Neural cell (in vitro differentiated cells): Measurements from ENCODE around the gene SARS2. TPM values are rescaled to one million over a fixed set of nuclear protein-coding genes. Genes with fewer than 3 reads are reported as not detected.
A peak's percentile ranks its signal among the peaks of the same experiment; 100 is the strongest.

ENCODE experiments used
- H2AFZ ChIP-seq: fragments of 200-600, 300-800 bp; sonication (generic), shearing (Covaris generic); 2 replicates; pipeline ENCODE4 v1.6.0; 2014; ENCODE audit warnings: low read depth, mild to moderate bottlenecking, antibody characterized with exemption, low read length, moderate library complexity
- H3F3A ChIP-seq: fragments of 200-600 bp; shearing (Covaris generic); 2 replicates; pipeline ENCODE4 v1.6.1; 2016; ENCODE audit warnings: mild to moderate bottlenecking, moderate library complexity, mixed read lengths, antibody characterized with exemption, low read length; ENCODE audit not compliant: insufficient read depth, poor library complexity, severe bottlenecking
- H3K27ac ChIP-seq: fragments of 200-600, 300-800 bp; sonication (generic), shearing (Covaris generic); 2 replicates; pipeline ENCODE4 v1.5.1; 2014; ENCODE audit warnings: mild to moderate bottlenecking, low read length, moderate library complexity
- H3K27me3 ChIP-seq: fragments of 300-800, 200-600 bp; sonication (generic), shearing (Covaris generic); 2 replicates; pipeline ENCODE4 v1.6.0; 2014; ENCODE audit warnings: mild to moderate bottlenecking, low read depth, low read length, moderate library complexity; ENCODE audit not compliant: insufficient read depth
- H3K36me3 ChIP-seq: fragments of 300-800, 200-600 bp; sonication (generic), shearing (Covaris generic); 2 replicates; pipeline ENCODE4 v1.5.1; 2014; ENCODE audit warnings: mild to moderate bottlenecking, antibody characterized with exemption, low read length, moderate library complexity; ENCODE audit not compliant: insufficient read depth
- H3K4me2 ChIP-seq: fragments of 300-800, 200-600 bp; sonication (generic), shearing (Covaris generic); 2 replicates; pipeline ENCODE4 v1.6.0; 2014; ENCODE audit warnings: mild to moderate bottlenecking, low read length
- H3K4me3 ChIP-seq: fragments of 300-800, 200-600 bp; sonication (generic), shearing (Covaris generic); 2 replicates; pipeline ENCODE4 v1.5.1; 2014; ENCODE audit warnings: mild to moderate bottlenecking, low read length, moderate library complexity
- H3K79me2 ChIP-seq: fragments of 200-600 bp; shearing (Covaris generic); replicated peaks from 2 replicates; pipeline ENCODE4 v1.6.0; 2014; ENCODE audit warnings: mild to moderate bottlenecking, low read length, moderate library complexity; ENCODE audit not compliant: insufficient read depth
- H3K9ac ChIP-seq: fragments of 300-800, 200-600 bp; sonication (generic), shearing (Covaris generic); 2 replicates; pipeline ENCODE4 v1.6.1; 2016; ENCODE audit warnings: mild to moderate bottlenecking, low read length, mixed read lengths
- H3K9me2 ChIP-seq: fragments of 200-600 bp; shearing (Covaris generic); 2 replicates; pipeline ENCODE4 v1.6.1; 2016; ENCODE audit warnings: mild to moderate bottlenecking, low read length, mixed read lengths; ENCODE audit not compliant: insufficient read depth
- H3K9me3 ChIP-seq: fragments of 200-600, 300-800 bp; sonication (generic), shearing (Covaris generic); 2 replicates; pipeline ENCODE4 v1.6.1; 2016; ENCODE audit warnings: mild to moderate bottlenecking, mixed run types, low read length, moderate library complexity, mixed read lengths
- H4K20me1 ChIP-seq: fragments of 200-600 bp; shearing (Covaris generic); 2 replicates; pipeline ENCODE4 v1.6.1; 2016; ENCODE audit warnings: mild to moderate bottlenecking, mixed run types; ENCODE audit not compliant: insufficient read depth
- EP300 ChIP-seq: fragments of 450-650 bp; conservative IDR thresholded peaks from 2 replicates; pipeline ENCODE4 v1.6.1; 2014; ENCODE audit warnings: antibody characterized with exemption, mild to moderate bottlenecking, moderate library complexity; ENCODE audit not compliant: poor library complexity, severe bottlenecking
- EZH2 ChIP-seq: fragments of 200-600, 300-800 bp; shearing (Covaris generic), sonication (generic); IDR thresholded peaks from 2 replicates; pipeline ENCODE4 v1.6.1; 2014; ENCODE audit warnings: antibody characterized with exemption, low read length, borderline replicate concordance, mild to moderate bottlenecking; ENCODE audit not compliant: insufficient read depth, poor library complexity, severe bottlenecking
- MXI1 ChIP-seq: fragments of 450-650 bp; conservative IDR thresholded peaks from 2 replicates; pipeline ENCODE4 v1.6.1; 2014; ENCODE audit warnings: antibody characterized with exemption, mild to moderate bottlenecking; ENCODE audit not compliant: poor library complexity, severe bottlenecking
- POLR2AphosphoS5 ChIP-seq: IDR thresholded peaks from 2 replicates; pipeline ENCODE4 v1.6.1; 2012
- RAD21 ChIP-seq: fragments of 450-650 bp; conservative IDR thresholded peaks from 2 replicates; pipeline ENCODE4 v1.6.1; 2014; ENCODE audit warnings: antibody characterized with exemption, mild to moderate bottlenecking, moderate library complexity
- SMC3 ChIP-seq: fragments of 450-650 bp; conservative IDR thresholded peaks from 2 replicates; pipeline ENCODE4 v1.6.1; 2014; ENCODE audit warnings: antibody characterized with exemption, mild to moderate bottlenecking, moderate library complexity; ENCODE audit not compliant: poor library complexity
- TAF1 ChIP-seq: IDR thresholded peaks from 2 replicates; pipeline ENCODE4 v1.6.1; 2012; ENCODE audit warnings: low read depth
- polyA plus RNA-seq: library from polyadenylated mRNA; depleted of rRNA; stranded (reverse); fragments of >200 nt; gene quantifications from 2 replicates; pipeline ENCODE4 v1.2.3, GENCODE V29; 2014
- TF ChIP-seq, protein P1 (sequence below): fragments of 450-650 bp; IDR thresholded peaks from 2 replicates; pipeline ENCODE4 v1.5.1; 2014; ENCODE audit warnings: antibody characterized with exemption, mild to moderate bottlenecking, moderate library complexity; ENCODE audit not compliant: poor library complexity, severe bottlenecking
- TF ChIP-seq, protein P2 (sequence below): IDR thresholded peaks from 2 replicates; pipeline ENCODE4 v1.6.1; 2012; ENCODE audit warnings: borderline replicate concordance

SARS2 gene
- polyA plus RNA-seq, 1 donor from 2014 or later: 14.6 TPM

DNA sequence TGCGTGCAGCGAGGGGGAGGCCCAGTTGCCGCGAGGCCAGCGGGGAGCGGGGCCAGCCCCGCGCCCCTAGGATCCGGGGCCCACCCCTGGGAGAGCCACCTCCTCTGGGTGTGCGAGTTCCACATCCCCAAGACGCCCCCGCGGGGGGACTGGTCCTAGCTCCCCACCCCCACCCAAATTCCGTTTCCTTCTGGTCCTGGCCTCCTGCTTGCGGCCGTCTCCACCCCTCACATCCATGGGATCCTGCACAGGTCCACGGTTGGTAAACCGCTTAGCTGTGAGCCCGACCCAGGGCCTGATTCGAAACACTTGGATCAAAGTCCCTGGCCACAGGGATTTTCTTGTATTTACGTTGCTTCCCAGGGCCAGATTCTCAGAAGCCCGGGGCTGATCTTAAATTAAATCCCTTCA, 45.3 kb upstream of the SARS2 start:
- no peak overlapping the region for H3K9ac ChIP-seq
- H2AFZ ChIP-seq: no peak overlapping the region
- H4K20me1 ChIP-seq: no peaks in the 10 kb centered on the region
- TF ChIP-seq TAF1 (no peak), POLR2AphosphoS5 (no peak), SMC3 (no peak), RAD21 (no peak), MXI1 (no peak), EP300 (no peak), EZH2 (no peak)
- TF ChIP-seq, protein P1, sequence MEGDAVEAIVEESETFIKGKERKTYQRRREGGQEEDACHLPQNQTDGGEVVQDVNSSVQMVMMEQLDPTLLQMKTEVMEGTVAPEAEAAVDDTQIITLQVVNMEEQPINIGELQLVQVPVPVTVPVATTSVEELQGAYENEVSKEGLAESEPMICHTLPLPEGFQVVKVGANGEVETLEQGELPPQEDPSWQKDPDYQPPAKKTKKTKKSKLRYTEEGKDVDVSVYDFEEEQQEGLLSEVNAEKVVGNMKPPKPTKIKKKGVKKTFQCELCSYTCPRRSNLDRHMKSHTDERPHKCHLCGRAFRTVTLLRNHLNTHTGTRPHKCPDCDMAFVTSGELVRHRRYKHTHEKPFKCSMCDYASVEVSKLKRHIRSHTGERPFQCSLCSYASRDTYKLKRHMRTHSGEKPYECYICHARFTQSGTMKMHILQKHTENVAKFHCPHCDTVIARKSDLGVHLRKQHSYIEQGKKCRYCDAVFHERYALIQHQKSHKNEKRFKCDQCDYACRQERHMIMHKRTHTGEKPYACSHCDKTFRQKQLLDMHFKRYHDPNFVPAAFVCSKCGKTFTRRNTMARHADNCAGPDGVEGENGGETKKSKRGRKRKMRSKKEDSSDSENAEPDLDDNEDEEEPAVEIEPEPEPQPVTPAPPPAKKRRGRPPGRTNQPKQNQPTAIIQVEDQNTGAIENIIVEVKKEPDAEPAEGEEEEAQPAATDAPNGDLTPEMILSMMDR: no peak
- TF ChIP-seq, protein P2, sequence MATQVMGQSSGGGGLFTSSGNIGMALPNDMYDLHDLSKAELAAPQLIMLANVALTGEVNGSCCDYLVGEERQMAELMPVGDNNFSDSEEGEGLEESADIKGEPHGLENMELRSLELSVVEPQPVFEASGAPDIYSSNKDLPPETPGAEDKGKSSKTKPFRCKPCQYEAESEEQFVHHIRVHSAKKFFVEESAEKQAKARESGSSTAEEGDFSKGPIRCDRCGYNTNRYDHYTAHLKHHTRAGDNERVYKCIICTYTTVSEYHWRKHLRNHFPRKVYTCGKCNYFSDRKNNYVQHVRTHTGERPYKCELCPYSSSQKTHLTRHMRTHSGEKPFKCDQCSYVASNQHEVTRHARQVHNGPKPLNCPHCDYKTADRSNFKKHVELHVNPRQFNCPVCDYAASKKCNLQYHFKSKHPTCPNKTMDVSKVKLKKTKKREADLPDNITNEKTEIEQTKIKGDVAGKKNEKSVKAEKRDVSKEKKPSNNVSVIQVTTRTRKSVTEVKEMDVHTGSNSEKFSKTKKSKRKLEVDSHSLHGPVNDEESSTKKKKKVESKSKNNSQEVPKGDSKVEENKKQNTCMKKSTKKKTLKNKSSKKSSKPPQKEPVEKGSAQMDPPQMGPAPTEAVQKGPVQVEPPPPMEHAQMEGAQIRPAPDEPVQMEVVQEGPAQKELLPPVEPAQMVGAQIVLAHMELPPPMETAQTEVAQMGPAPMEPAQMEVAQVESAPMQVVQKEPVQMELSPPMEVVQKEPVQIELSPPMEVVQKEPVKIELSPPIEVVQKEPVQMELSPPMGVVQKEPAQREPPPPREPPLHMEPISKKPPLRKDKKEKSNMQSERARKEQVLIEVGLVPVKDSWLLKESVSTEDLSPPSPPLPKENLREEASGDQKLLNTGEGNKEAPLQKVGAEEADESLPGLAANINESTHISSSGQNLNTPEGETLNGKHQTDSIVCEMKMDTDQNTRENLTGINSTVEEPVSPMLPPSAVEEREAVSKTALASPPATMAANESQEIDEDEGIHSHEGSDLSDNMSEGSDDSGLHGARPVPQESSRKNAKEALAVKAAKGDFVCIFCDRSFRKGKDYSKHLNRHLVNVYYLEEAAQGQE: no peak
- no peaks in the 10 kb centered on the region for H3K36me3 ChIP-seq
- H3K9me2 ChIP-seq: no peaks in the 10 kb centered on the region
- H3F3A ChIP-seq: no peaks in the 10 kb centered on the region
- H3K4me3 ChIP-seq: no peak overlapping the region
- H3K4me2 ChIP-seq: no peak overlapping the region
- H3K9me3 ChIP-seq: no peaks in the 10 kb centered on the region
- H3K27ac ChIP-seq: no peak overlapping the region
- H3K27me3 ChIP-seq: peaks cover 17% of the 10 kb centered on the region
- H3K79me2 ChIP-seq: no peaks in the 10 kb centered on the region

DNA sequence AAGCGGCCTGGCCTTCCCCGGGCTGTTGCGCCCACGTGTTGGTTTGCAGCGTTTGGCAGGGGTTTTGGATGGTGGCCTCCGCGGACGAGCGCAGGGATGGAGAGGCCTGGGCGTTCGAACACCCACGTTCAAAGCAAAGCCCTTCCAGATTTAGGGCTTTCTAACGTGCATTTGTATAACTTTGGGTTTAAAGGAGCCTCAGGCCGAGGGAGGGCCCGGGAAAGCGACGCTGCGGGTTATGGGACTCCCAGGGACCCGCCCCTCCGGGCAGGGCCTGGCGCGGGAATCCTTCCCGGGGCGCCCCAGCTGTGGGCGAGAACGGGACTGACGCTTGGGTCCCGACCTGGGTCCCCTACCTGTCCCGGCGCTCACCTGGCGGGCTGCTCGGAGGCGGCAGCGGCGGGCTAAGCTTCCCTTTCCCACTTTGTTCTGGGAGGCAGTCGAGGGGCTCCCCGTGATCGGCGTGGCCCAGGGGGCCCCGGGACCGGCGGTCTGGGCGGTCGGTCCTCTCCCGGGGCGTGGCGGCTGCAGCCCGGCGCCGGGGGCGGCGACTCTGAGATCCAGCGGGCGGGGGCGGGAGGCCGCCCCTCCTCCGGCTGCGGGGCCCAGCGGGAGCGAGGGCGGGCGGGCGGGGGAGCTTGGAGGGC, 44.8 kb upstream of the SARS2 start, which contains the start of gene FBXO17:
Gene FBXO17, minus strand, starts transcription at position 529 of the 647 bp plus-strand sequence. CDS start 25,423 bp downstream, outside the sequence.
- Histone ChIP-seq H3K9ac (no peak within 1 kb of the TSS), H3K4me3 (peak within 1 kb of the TSS; percentile 31), H3K79me2 (no peaks in the 10 kb centered on the region), H3K27me3 (peaks cover 17% of the 10 kb centered on the region), H3K36me3 (no peaks in the 10 kb centered on the region), H3K27ac (no peak within 1 kb of the TSS), H3K9me2 (no peaks in the 10 kb centered on the region), H4K20me1 (no peaks in the 10 kb centered on the region), H3K4me2 (no peak within 1 kb of the TSS), H2AFZ (no peak within 1 kb of the TSS), H3F3A (no peaks in the 10 kb centered on the region), H3K9me3 (no peaks in the 10 kb centered on the region)
- TF ChIP-seq POLR2AphosphoS5: no peak
- TF ChIP-seq, protein P2: no peak
- TF ChIP-seq EP300: no peak
- TF ChIP-seq RAD21: no peak
- TF ChIP-seq EZH2: no peak
- no peak for TF ChIP-seq SMC3
- TF ChIP-seq MXI1: no peak
- TF ChIP-seq TAF1: no peak
- TF ChIP-seq, protein P1: no peak
